HCT116 (cell line): ENCODE measurements around the gene BLACAT1. TPM values are rescaled to one million over a fixed set of nuclear protein-coding genes. Genes with fewer than 3 reads are reported as not detected.
"Not testable (repeated sequence)": the region's sequence is repeated elsewhere in the genome, so short reads cannot be mapped to it uniquely, and the experiment has no call there.

Source experiments
- ATAC-seq: fragments of 200-7000 bp; cut with Tn5 transposase; 2 replicates; pipeline ENCODE4 v1.9.1; 2020; ENCODE audit warnings: mild to moderate bottlenecking, moderate library complexity
- BruUV-seq: library from RNA; stranded (reverse); fragments of 400-500 nt; replicated peaks from 2 replicates; lab custom pipeline; 2021; lab: Mats Ljungman, UMichigan
- CTCF ChIA-PET: fragments of 300-600 bp; sonication (Branson Sonifier 250); formaldehyde crosslinking; loops from one replicate; lab custom pipeline; 2021; ENCODE audit warnings: antibody characterized with exemption; lab: Charles Lee
- POLR2A ChIA-PET: fragments of 300-600, 350-600 bp; sonication (Branson Sonifier 250); formaldehyde crosslinking; loops from one replicate; lab custom pipeline; 2021; ENCODE audit warnings: antibody characterized with exemption; lab: Charles Lee
- RAD21 ChIA-PET, 2 experiments: fragments of 300-600 bp; sonication (Branson Sonifier 250); formaldehyde crosslinking; loops; one replicate each; lab custom pipeline; 2023; ENCODE audit warnings: low total read pairs in 2 of 2; ENCODE audit not compliant: uncharacterized antibody in 2 of 2, unreplicated experiment in 2 of 2, low non-redundant PET in 1 of 2; lab: Charles Lee
- DNase-seq: peaks from one replicate; pipeline ENCODE4 v3.0.0-alpha.2; 2010; ENCODE audit warnings: low read depth, low spot score
- H2AFZ ChIP-seq: fragments of 200-600 bp; shearing (Covaris generic), sonication (generic); 2 replicates; pipeline ENCODE4 v1.6.1; 2017; ENCODE audit warnings: low read depth, mixed run types, mixed read lengths, antibody characterized with exemption, low read length; ENCODE audit not compliant: poor library complexity, severe bottlenecking
- H3K27ac ChIP-seq: 2 replicates; pipeline ENCODE4 v1.5.1; 2012; ENCODE audit warnings: low read depth, low read length
- H3K27me3 ChIP-seq: fragments of 200-600 bp; sonication (generic); 2 replicates; pipeline ENCODE4 v1.6.1; 2016; ENCODE audit warnings: mixed run types, low read length, mixed read lengths; ENCODE audit not compliant: insufficient read depth
- H3K36me3 ChIP-seq, 2 experiments: fragments of 200-500 bp in 1 of 2; fragments of 200-600 bp in 1 of 2; sonication (Bioruptor generic) in 1 of 2; sonication (generic) in 1 of 2; 2 replicates each; pipeline versions ENCODE4 v1.5.1 to v1.6.1; 2014 to 2016; ENCODE audit warnings: low read length in 2 of 2, inconsistent platforms in 1 of 2, mixed read lengths in 1 of 2, mixed run types in 1 of 2; ENCODE audit not compliant: insufficient read depth in 2 of 2, control insufficient read depth in 1 of 2
- H3K4me1 ChIP-seq, 2 experiments: fragments of 200-600 bp in 1 of 2; sonication (generic) in 1 of 2; 2 replicates each; pipeline versions ENCODE4 v1.5.1 to v1.6.1; 2012 to 2017; ENCODE audit warnings: low read length in 2 of 2, inconsistent platforms in 1 of 2, mild to moderate bottlenecking in 1 of 2, mixed read lengths in 1 of 2, mixed run types in 1 of 2, moderate library complexity in 1 of 2; ENCODE audit not compliant: insufficient read depth in 2 of 2, control insufficient read depth in 1 of 2
- H3K4me2 ChIP-seq: fragments of 200-600 bp; sonication (generic); 2 replicates; pipeline ENCODE4 v1.6.1; 2017; ENCODE audit warnings: mixed run types, low read length, mixed read lengths
- H3K4me3 ChIP-seq, 2 experiments: fragments of 200-600 bp in 1 of 2; sonication (generic) in 1 of 2; replicated peaks in 1 of 2; 2 replicates each; pipeline ENCODE4 v1.5.1; 2011 to 2016; ENCODE audit warnings: low read length in 2 of 2, control low read depth in 1 of 2, low read depth in 1 of 2, mild to moderate bottlenecking in 1 of 2, mixed read lengths in 1 of 2, mixed run types in 1 of 2
- H3K79me2 ChIP-seq: fragments of 200-600 bp; sonication (generic); 2 replicates; pipeline ENCODE4 v1.6.1; 2017; ENCODE audit warnings: mild to moderate bottlenecking, mixed run types, low read length, moderate library complexity, mixed read lengths; ENCODE audit not compliant: insufficient read depth
- H3K9ac ChIP-seq: fragments of 200-600 bp; sonication (generic); 2 replicates; pipeline ENCODE4 v1.6.1; 2016; ENCODE audit warnings: low read length, mixed read lengths
- H3K9me2 ChIP-seq: fragments of 200-600 bp; sonication (generic), shearing (Covaris generic); 2 replicates; pipeline ENCODE4 v1.6.1; 2017; ENCODE audit warnings: mixed run types, mild to moderate bottlenecking, moderate library complexity; ENCODE audit not compliant: insufficient read depth
- H3K9me3 ChIP-seq, 2 experiments: fragments of 200-500 bp in 1 of 2; fragments of 200-600 bp in 1 of 2; sonication (Bioruptor generic) in 1 of 2; sonication (generic) in 1 of 2; 2 replicates each; pipeline ENCODE4 v1.6.1; 2014 to 2017; ENCODE audit warnings: low read length in 2 of 2, mixed read lengths in 2 of 2, inconsistent platforms in 1 of 2, low read depth in 1 of 2, mild to moderate bottlenecking in 1 of 2, mixed run types in 1 of 2, moderate library complexity in 1 of 2; ENCODE audit not compliant: control insufficient read depth in 1 of 2, insufficient read depth in 1 of 2
- H4K20me1 ChIP-seq: fragments of 200-600 bp; sonication (generic), shearing (Covaris generic); 2 replicates; pipeline ENCODE4 v1.6.1; 2017; ENCODE audit warnings: mixed run types, mild to moderate bottlenecking, moderate library complexity; ENCODE audit not compliant: insufficient read depth
- ATF3 ChIP-seq: IDR thresholded peaks from 2 replicates; pipeline ENCODE4 v1.6.1; 2012
- CBX3 ChIP-seq: IDR thresholded peaks from 2 replicates; pipeline ENCODE4 v1.6.1; 2012; ENCODE audit warnings: low read depth
- EGR1 ChIP-seq: IDR thresholded peaks from 2 replicates; pipeline ENCODE4 v1.6.1; 2012; ENCODE audit warnings: low read depth
- EZH2phosphoT487 ChIP-seq: fragments of 200-600 bp; IDR thresholded peaks from 2 replicates; pipeline ENCODE4 v1.6.1; 2018; ENCODE audit warnings: antibody characterized with exemption, borderline replicate concordance
- SP1 ChIP-seq: IDR thresholded peaks from 2 replicates; pipeline ENCODE4 v1.6.1; 2012; ENCODE audit warnings: low read depth
- SRF ChIP-seq: IDR thresholded peaks from 2 replicates; pipeline ENCODE4 v1.6.1; 2012; ENCODE audit warnings: low read depth
- TCF7L2 ChIP-seq: IDR thresholded peaks from 2 replicates; pipeline ENCODE4 v1.7.0; 2011; ENCODE audit warnings: borderline replicate concordance, inconsistent platforms; ENCODE audit not compliant: insufficient read depth, insufficient read length; ENCODE audit errors: extremely low read depth
- ZBTB33 ChIP-seq: IDR thresholded peaks from 2 replicates; pipeline ENCODE4 v1.6.1; 2011; ENCODE audit warnings: mild to moderate bottlenecking, low read length, moderate library complexity; ENCODE audit not compliant: insufficient replicate concordance; ENCODE audit errors: extremely low read depth
- ZFX ChIP-seq: fragments of 450-650 bp; IDR thresholded peaks from 2 replicates; pipeline ENCODE4 v1.6.1; 2017
- intact Hi-C: fragments of 100-400 bp; cut with micrococcal nuclease; formaldehyde crosslinking; loops from 2 replicates; pipeline ENCODE4 v1.10.0; 2022
- total RNA-seq: library from RNA; stranded (reverse); gene quantifications from one replicate; pipeline ENCODE4 v1.2.1, GENCODE V29; 2021; ENCODE audit not compliant: unreplicated experiment

BLACAT1 gene
- total RNA-seq, 1 experiment from 2014 or later = 3.9 TPM

- TF ChIP-seq ZBTB33 (no peak), CBX3 (no peak), SP1 (no peak), ATF3 (no peak), SRF (no peak), TCF7L2 (no peak), ZFX (no peak), EZH2phosphoT487 (no peak), EGR1 (no peak)
- TF ChIP-seq, all 23 proteins: peak for 0
Observed at GRCh38 chr1:205434738-205435137, 21.1 kb downstream of the BLACAT1 start (continued).

GRCh38 chr1:205432692-205433091, 23.2 kb downstream of the BLACAT1 start:
- BruUV-seq, RAD21 ChIA-PET, H3K79me2 ChIP-seq, H3K9ac ChIP-seq, H3K4me2 ChIP-seq, POLR2A ChIA-PET, H3K27ac ChIP-seq, H3K9me3 ChIP-seq, ATAC-seq, H4K20me1 ChIP-seq, H3K9me2 ChIP-seq, H3K27me3 ChIP-seq, CTCF ChIA-PET, H3K4me3 ChIP-seq, H2AFZ ChIP-seq, intact Hi-C loops, H3K36me3 ChIP-seq, DNase-seq: not testable (repeated sequence)
- H3K4me1 ChIP-seq = peaks cover 0 to 16% of the 10 kb centered on the region in 2 experiments; a peak in 1 of 4 replicates
